Neural progenitor cell (in vitro differentiated cells): ENCODE results near the gene ANXA6. TPM values are rescaled to one million over a fixed set of nuclear protein-coding genes. Genes with fewer than 3 reads are reported as not detected.
A peak's percentile ranks its signal among the peaks of the same experiment; 100 is the strongest.

Source experiments
- DNase-seq: peaks from one replicate; pipeline ENCODE4 v3.0.0-alpha.2; 2016; ENCODE audit warnings: low spot score
- H2AFZ ChIP-seq: fragments of 200-600 bp; sonication (generic); replicated peaks from 2 replicates; pipeline ENCODE4 v1.6.1; 2016; ENCODE audit warnings: antibody characterized with exemption
- H3F3A ChIP-seq: fragments of 200-600 bp; sonication (generic); 2 replicates; pipeline ENCODE4 v1.6.1; 2016; ENCODE audit warnings: antibody characterized with exemption, low read depth
- H3K27ac ChIP-seq: fragments of 200-600 bp; sonication (generic); 2 replicates; pipeline ENCODE4 v1.5.1; 2016; ENCODE audit warnings: mild to moderate bottlenecking
- H3K27me3 ChIP-seq: fragments of 200-600 bp; sonication (generic); 2 replicates; pipeline ENCODE4 v1.6.1; 2016; ENCODE audit warnings: mild to moderate bottlenecking, moderate library complexity
- H3K36me3 ChIP-seq: fragments of 200-600 bp; sonication (generic); 2 replicates; pipeline ENCODE4 v1.5.1; 2016
- H3K4me1 ChIP-seq: fragments of 200-600 bp; sonication (generic); 2 replicates; pipeline ENCODE4 v1.6.1; 2016; ENCODE audit warnings: mixed run types
- H3K4me2 ChIP-seq: fragments of 200-600 bp; sonication (generic); 2 replicates; pipeline ENCODE4 v1.6.1; 2016
- H3K4me3 ChIP-seq: fragments of 200-600 bp; sonication (generic); 2 replicates; pipeline ENCODE4 v1.5.1; 2016
- H3K79me2 ChIP-seq: fragments of 200-600 bp; sonication (generic); 2 replicates; pipeline ENCODE4 v1.6.1; 2016; ENCODE audit warnings: low read depth
- H3K9ac ChIP-seq: fragments of 200-600 bp; sonication (generic); 2 replicates; pipeline ENCODE4 v1.6.1; 2016
- H3K9me3 ChIP-seq: fragments of 200-600 bp; sonication (generic); 2 replicates; pipeline ENCODE4 v1.5.1; 2016; ENCODE audit warnings: low read depth
- H4K20me1 ChIP-seq: fragments of 200-600 bp; sonication (generic); 2 replicates; pipeline ENCODE4 v1.6.1; 2016; ENCODE audit warnings: low read depth
- H3K27ac Mint-ChIP-seq: 3 replicates; pipeline ENCODE4 v1.8.0; 2021; ENCODE audit warnings: mixed read lengths
- H3K27me3 Mint-ChIP-seq: 2 replicates; pipeline ENCODE4 v1.8.0; 2022; ENCODE audit warnings: low read depth, mild to moderate bottlenecking, inconsistent platforms, moderate library complexity, mixed read lengths; ENCODE audit not compliant: insufficient read depth
- H3K36me3 Mint-ChIP-seq: 3 replicates; pipeline ENCODE4 v1.8.0; 2021; ENCODE audit warnings: mixed read lengths
- H3K4me1 Mint-ChIP-seq: 3 replicates; pipeline ENCODE4 v1.8.0; 2021; ENCODE audit warnings: mixed read lengths
- H3K4me3 Mint-ChIP-seq: 3 replicates; pipeline ENCODE4 v1.8.0; 2021; ENCODE audit warnings: mild to moderate bottlenecking, moderate library complexity, mixed read lengths
- H3K9me3 Mint-ChIP-seq: 3 replicates; pipeline ENCODE4 v1.8.0; 2020; ENCODE audit warnings: mixed read lengths
- EZH2 ChIP-seq: fragments of 200-600 bp; sonication (generic); IDR thresholded peaks from 2 replicates; pipeline ENCODE4 v1.6.1; 2017; ENCODE audit warnings: antibody characterized with exemption, mild to moderate bottlenecking, moderate library complexity
- EZH2phosphoT487 ChIP-seq: fragments of 200-600 bp; sonication (generic); IDR thresholded peaks from 2 replicates; pipeline ENCODE4 v1.6.1; 2017; ENCODE audit warnings: antibody characterized with exemption
- total RNA-seq: library from RNA; depleted of rRNA; stranded (reverse); fragments of >200 nt; gene quantifications from 2 replicates; pipeline ENCODE4 v1.2.3, GENCODE V29; 2015; ENCODE audit warnings: low replicate concordance
- TF ChIP-seq, protein P1 (sequence below): fragments of 200-600 bp; sonication (generic); IDR thresholded peaks from 2 replicates; pipeline ENCODE4 v1.5.1; 2017; ENCODE audit warnings: antibody characterized with exemption, mild to moderate bottlenecking

ANXA6 gene
- total RNA-seq, 1 donor from 2014 or later, result 97.6 TPM

DNA sequence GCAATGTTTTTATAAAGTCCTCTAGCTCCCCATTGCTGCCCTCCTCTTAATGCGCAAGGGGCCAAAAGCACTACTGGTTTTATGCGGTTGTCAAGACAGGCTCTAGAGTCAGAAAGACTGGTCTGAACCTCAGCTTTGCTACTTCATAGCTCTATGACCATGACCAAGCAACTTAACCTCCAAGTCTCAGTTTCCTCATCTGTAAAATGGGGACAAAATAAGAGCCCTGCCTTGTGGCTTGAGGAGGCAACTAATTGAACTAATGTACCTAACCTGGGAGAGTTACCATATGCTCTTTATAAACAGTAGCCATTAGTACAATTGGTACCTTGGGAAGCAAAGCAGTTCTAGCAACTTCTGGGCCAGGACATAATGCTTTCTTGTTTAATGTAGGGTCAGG, 36.5 kb downstream of the ANXA6 start:
- H3K4me1 ChIP-seq, result no peaks in the 10 kb centered on the region
- H3K9me3 ChIP-seq, result no peaks in the 10 kb centered on the region
- TF ChIP-seq EZH2 (no peak), EZH2phosphoT487 (no peak)
- TF ChIP-seq, protein P1, sequence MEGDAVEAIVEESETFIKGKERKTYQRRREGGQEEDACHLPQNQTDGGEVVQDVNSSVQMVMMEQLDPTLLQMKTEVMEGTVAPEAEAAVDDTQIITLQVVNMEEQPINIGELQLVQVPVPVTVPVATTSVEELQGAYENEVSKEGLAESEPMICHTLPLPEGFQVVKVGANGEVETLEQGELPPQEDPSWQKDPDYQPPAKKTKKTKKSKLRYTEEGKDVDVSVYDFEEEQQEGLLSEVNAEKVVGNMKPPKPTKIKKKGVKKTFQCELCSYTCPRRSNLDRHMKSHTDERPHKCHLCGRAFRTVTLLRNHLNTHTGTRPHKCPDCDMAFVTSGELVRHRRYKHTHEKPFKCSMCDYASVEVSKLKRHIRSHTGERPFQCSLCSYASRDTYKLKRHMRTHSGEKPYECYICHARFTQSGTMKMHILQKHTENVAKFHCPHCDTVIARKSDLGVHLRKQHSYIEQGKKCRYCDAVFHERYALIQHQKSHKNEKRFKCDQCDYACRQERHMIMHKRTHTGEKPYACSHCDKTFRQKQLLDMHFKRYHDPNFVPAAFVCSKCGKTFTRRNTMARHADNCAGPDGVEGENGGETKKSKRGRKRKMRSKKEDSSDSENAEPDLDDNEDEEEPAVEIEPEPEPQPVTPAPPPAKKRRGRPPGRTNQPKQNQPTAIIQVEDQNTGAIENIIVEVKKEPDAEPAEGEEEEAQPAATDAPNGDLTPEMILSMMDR, result no peak
- H3F3A ChIP-seq, result no peaks in the 10 kb centered on the region
- H3K9ac ChIP-seq, result no peak overlapping the region
- no peak for DNase-seq
- H3K27ac ChIP-seq, result no peak overlapping the region
- no peaks in the 10 kb centered on the region for H3K27me3 ChIP-seq
- no peak overlapping the region for H3K4me3 ChIP-seq
- H3K36me3 Mint-ChIP-seq, result peaks cover 27% of the 10 kb centered on the region
- peaks cover 5% of the 10 kb centered on the region for H3K27me3 Mint-ChIP-seq
- no peak overlapping the region for H3K27ac Mint-ChIP-seq
- no peak overlapping the region for H2AFZ ChIP-seq
- H3K9me3 Mint-ChIP-seq, result no peaks in the 10 kb centered on the region
- H3K4me2 ChIP-seq, result no peak overlapping the region
- H3K36me3 ChIP-seq, result no peaks in the 10 kb centered on the region
- H3K79me2 ChIP-seq, result no peaks in the 10 kb centered on the region
- H3K4me1 Mint-ChIP-seq, result peaks cover 2% of the 10 kb centered on the region
- H4K20me1 ChIP-seq, result no peaks in the 10 kb centered on the region
- H3K4me3 Mint-ChIP-seq, result no peak overlapping the region

DNA sequence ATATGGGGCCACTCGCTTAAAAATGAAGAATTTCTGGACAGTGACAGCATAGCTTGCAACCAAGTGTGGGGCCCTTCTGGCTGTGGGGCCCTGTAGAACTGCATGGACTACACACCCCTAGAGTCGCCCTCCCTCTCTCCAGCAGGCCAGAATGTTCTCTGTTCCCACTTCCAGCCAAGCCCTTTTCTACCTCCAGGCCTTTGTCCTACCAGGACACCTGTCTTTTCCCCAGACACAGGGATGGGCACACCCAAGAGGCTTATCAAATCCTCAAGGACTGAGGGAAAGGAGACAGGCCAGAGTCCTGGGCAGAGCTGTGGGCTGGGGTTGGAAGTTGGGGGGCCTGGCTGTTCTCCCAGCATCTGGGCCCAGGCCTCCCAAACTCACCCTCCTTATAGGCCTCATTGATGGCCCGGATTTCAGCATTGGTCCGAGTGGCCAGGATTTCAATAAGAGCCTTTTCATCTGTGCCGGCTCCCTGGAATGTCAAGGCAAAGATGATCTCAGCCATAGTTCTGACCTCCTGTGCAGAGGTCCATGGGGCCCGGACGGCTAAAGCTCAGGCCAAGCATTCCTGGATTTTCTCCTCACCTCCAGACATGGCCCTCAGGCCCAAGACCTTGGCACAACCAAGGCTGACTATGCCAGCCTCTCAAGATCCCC, 38.5 kb downstream of the ANXA6 start:
- Histone ChIP-seq H2AFZ (no peak overlapping the region), H3K9ac (no peak overlapping the region), H3K36me3 (no peaks in the 10 kb centered on the region), H3K4me2 (no peak overlapping the region), H3K9me3 (no peaks in the 10 kb centered on the region), H3K27me3 (no peaks in the 10 kb centered on the region), H3F3A (no peaks in the 10 kb centered on the region), H3K27ac (no peak overlapping the region), H3K79me2 (no peaks in the 10 kb centered on the region), H3K4me3 (no peak overlapping the region), H4K20me1 (no peaks in the 10 kb centered on the region), H3K4me1 (no peaks in the 10 kb centered on the region)
- Mint-ChIP-seq H3K27ac (no peak overlapping the region), H3K27me3 (peaks cover 2% of the 10 kb centered on the region), H3K4me1 (no peaks in the 10 kb centered on the region), H3K36me3 (peaks cover 23% of the 10 kb centered on the region), H3K9me3 (no peaks in the 10 kb centered on the region), H3K4me3 (no peak overlapping the region)
- no peak for DNase-seq
- no peak for TF ChIP-seq EZH2phosphoT487
- TF ChIP-seq, protein P1, result no peak

- H3K9me3 Mint-ChIP-seq, result no peaks in the 10 kb centered on the region
- Histone ChIP-seq H3K9ac (no peak overlapping the region), H2AFZ (no peak overlapping the region)
These were observed 42.2 kb downstream of the ANXA6 start for GRCh38 chr5:151115272-151115905.

More at GRCh38 chr5:151115272-151115905, 42.2 kb downstream of the ANXA6 start:
- Mint-ChIP-seq H3K36me3 (peaks cover 13% of the 10 kb centered on the region), H3K4me3 (no peak overlapping the region), H3K27ac (no peak overlapping the region), H3K27me3 (peaks cover 2% of the 10 kb centered on the region), H3K4me1 (no peaks in the 10 kb centered on the region)
- Histone ChIP-seq H3K36me3 (no peaks in the 10 kb centered on the region), H3K27me3 (no peaks in the 10 kb centered on the region), H3K4me3 (no peak overlapping the region), H3F3A (no peaks in the 10 kb centered on the region), H3K79me2 (no peaks in the 10 kb centered on the region), H3K27ac (no peak overlapping the region), H3K4me2 (no peak overlapping the region), H3K9me3 (no peaks in the 10 kb centered on the region), H3K4me1 (no peaks in the 10 kb centered on the region), H4K20me1 (no peaks in the 10 kb centered on the region)
- no peak for TF ChIP-seq EZH2phosphoT487
- TF ChIP-seq, protein P1, result peak; percentile 93
- DNase-seq, result peak; percentile 74
